ENCODE results near the gene TMEM225.

DNA sequence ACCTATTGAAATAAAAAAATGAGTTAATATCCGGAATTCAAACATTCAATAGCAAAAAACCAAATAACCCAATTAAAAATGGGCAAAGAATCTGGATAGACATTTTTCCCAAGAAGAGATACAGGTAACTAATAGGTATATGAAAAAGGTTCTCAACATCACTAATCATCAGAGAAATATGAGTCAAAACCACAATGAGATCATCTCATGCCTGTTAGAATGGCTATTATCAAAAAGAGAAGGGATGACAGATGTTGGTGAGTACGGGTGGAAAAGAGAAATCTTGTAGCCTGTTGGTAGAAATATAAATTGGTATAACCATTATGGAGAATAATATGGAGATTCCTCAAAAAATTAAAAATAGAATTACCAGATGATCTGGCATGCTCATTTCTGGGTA lies 52.4 kb downstream of the TMEM225 start:
- TF ChIP-seq, protein P1, sequence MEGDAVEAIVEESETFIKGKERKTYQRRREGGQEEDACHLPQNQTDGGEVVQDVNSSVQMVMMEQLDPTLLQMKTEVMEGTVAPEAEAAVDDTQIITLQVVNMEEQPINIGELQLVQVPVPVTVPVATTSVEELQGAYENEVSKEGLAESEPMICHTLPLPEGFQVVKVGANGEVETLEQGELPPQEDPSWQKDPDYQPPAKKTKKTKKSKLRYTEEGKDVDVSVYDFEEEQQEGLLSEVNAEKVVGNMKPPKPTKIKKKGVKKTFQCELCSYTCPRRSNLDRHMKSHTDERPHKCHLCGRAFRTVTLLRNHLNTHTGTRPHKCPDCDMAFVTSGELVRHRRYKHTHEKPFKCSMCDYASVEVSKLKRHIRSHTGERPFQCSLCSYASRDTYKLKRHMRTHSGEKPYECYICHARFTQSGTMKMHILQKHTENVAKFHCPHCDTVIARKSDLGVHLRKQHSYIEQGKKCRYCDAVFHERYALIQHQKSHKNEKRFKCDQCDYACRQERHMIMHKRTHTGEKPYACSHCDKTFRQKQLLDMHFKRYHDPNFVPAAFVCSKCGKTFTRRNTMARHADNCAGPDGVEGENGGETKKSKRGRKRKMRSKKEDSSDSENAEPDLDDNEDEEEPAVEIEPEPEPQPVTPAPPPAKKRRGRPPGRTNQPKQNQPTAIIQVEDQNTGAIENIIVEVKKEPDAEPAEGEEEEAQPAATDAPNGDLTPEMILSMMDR (IDR thresholded peaks at IDR 0.05 in 8 of 11, conservative IDR thresholded peaks at IDR 0.05 in 3 of 11): no peak
- TF ChIP-seq POLR2A (IDR thresholded peaks at IDR 0.05): no peak
